Measurements from ENCODE around the gene DCHS2.

- TF ChIP-seq CTCF (IDR thresholded peaks at IDR 0.05), result no peak
- no peak for TF ChIP-seq POLR2AphosphoS5 (IDR thresholded peaks at IDR 0.05)
These were observed 142.9 kb downstream of the DCHS2 start for GRCh38 chr4:154348657-154349056.
